ENCODE results near the gene CTRB1.

Gene CTRB1

DNA sequence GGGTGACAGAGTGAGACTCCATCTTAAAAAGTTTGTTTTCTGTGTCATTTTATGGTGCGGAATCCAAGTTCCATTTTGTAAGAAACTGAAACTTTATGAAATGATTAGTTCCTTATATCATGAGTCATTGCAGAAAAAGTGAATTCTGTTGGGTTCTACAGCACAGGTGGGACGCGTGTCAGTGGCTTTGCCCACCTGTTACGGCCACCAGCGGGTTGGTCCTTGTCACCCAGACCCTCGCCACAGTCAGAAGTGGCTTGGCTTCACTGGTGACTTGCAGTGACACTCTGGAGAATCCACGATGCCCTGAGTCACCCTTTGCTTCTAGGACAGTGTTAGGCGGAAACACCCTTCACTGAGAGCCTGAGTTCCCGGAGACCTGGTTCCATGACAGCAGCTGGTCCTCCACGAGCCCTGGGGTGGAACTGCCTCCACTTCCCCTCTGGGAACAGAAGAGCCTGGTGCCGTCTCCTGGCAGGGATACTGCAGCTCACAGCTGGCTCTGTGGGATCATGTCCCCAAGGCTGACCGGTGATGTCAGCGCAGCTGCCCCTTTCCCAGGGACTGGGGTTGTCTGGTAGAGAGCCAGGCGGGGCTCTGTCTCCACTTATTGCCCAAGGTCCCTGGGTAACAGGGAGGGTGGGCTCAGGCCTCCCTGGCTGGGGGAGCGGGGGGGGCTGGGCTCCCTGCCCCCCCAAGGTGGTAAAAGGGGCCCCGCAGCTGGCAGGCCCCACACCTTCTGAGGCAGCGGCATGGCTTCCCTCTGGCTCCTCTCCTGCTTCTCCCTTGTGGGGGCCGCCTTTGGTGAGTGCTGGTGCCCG, at the start of gene CTRB1:
CTRB1 (plus strand) TSS at position 733 of the 821 bp plus-strand sequence; CDS start at position 753, 20 bp downstream.
- no peak for DNase-seq

- DNase-seq: no peak
These were observed 48.8 kb upstream of the CTRB1 start for GRCh38 chr16:75169899-75170405.

DNA sequence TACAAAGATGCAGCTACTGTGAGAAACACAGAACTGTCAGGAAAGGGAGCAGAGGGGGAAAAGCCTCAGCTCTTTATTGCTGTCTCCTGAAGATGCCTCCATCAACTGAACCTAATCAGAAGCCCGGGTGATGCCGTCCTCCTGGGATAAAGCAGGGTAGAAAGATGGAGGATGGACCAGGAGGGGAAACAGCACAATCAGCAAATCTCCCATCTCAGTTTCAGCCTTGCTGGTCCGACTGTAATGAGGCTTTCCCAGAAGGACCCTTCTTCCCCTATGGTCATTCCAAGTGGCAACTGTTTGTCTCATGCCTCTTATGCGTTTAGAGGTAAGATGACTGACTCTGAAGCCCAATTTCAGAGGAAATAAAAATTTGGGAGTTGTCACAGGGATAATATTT, 46.2 kb upstream of the CTRB1 start:
- DNase-seq: no peak

DNA sequence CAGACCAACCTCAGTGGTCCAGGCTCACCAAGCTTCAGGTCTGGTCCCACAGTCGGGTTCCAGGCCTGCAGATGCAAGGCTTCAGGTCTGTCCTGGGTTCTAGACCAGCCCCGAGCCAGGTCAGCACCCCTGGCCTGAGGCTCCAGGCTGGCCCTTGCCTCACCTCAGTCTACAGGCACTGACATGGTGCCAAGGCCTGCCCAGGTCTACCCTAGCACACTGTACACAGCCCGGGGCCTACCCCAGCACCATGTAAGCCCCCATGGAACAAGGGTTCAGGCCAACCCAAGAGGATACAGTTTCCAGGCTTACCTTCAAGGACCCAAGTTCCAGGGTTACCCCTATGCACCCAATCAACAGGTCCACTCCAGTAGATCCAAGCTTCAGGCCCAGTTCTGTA, 43.7 kb upstream of the CTRB1 start:
- no peak for DNase-seq

- no peak for DNase-seq
These were observed 41.9 kb upstream of the CTRB1 start for GRCh38 chr16:75176926-75177325.

DNA sequence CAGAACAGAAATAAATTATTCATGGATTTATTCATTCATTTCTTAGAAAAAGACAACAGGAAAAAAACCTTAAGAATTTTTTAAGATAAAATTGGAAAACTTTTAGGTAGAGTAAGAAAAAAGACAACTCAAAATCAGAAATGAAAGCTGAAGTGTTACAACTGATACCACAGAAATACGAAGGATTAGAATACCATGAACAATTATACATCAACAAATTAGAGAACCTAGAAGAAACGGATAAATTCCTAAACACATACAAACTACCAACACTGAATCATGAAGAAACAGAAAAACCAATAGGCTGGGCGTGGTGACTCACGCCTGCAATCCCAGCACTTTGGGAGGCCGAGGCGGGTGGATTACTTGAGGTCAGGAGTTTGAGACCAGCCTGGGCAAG, 39.6 kb upstream of the CTRB1 start:
- no peak for DNase-seq

DNA sequence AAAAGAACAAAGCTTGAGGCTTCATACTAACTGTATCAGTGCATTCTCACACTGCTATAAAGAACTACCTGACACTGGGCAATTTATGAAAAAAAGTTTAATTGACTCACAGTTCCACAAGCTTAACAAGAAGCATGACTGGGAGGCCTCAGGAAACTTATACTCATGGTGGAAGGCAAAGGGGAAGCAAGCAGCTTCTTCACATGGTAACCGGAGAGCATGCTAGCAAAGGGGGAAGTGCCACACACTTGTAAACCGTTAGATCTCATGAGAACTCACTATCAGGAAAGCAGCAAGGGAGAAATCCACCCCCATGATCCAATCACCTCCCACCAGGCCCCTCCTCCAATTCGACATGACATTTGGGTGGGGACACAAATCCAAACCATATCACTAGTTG, 37.2 kb upstream of the CTRB1 start:
- DNase-seq: no peak

- DNase-seq: no peak
These were observed 29.8 kb upstream of the CTRB1 start for GRCh38 chr16:75188832-75189477.

GRCh38 chr16:75189638-75190245, 29.0 kb upstream of the CTRB1 start:
- DNase-seq: no peak

GRCh38 chr16:75192606-75193264, 26.1 kb upstream of the CTRB1 start:
- no peak for DNase-seq

DNA sequence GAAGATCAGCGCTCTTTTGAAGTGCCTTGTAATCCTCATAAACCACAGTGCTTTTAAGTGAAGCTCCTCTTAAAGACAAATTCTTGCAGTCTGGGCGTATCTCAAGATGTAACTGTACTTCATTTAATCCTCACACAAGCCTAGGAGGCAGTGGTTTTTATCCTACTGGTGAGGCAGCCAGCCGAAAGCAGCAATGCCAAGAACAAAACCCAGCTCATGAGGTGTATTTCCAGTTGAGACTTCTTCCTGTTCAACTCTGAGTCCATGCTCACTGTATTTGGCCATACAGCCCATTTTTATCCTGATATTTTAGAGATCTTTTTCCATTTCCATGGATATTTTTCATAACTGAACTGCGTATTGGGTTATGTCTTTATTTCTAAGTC, 25.5 kb upstream of the CTRB1 start:
- no peak for DNase-seq

GRCh38 chr16:75193730-75194444, 24.9 kb upstream of the CTRB1 start:
- DNase-seq: no peak

DNA sequence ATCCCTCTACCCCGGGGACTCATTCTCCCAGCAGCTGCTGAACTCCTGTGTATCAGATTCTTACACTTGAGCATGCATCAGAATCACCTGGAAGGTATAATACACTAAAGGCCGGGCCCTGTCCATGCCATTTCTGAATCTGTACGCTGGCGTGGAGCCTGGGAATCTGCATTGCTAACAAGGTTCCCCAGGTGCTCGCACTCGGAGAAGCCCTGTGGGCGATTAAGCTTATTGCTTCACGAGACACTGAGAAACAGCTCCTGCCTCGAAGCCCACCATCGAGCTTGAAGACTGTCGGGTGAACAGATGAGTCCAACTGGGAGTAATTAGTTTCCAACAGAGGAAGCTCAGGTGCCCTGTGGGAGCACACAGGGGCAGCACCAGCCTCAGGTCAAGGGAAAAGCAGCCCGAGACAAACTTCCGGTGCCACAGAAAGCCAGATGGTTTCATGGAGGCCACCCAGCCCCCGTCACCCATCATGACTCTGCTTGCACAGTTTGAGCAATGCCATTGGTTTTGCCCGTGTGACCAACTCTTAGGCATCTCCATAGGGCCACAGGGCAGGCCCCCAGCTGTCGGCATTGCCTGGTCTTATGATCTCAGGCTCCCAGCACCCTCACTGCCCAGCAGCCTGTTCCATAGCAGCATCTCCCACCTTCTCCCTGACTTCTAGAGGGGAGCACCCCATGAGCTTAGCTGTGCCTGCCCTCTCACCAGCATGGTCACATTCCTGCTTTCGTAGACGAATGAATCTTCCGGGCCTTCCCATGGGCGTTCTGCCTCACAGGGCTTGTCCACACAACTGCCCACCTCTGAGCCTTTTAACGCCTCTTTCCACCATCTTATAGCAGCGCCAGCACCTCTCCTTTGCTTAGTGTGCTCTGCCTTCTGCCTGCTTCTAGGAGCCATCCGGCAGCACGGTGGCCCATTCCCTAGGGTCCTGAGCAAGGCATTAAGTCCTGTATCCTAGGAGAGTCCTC, 22.7 kb upstream of the CTRB1 start:
- no peak for DNase-seq

- DNase-seq: no peak
These were observed 22.0 kb upstream of the CTRB1 start for GRCh38 chr16:75196836-75197235.

- DNase-seq: no peak
These were observed 21.2 kb upstream of the CTRB1 start for GRCh38 chr16:75197522-75198134.

DNA sequence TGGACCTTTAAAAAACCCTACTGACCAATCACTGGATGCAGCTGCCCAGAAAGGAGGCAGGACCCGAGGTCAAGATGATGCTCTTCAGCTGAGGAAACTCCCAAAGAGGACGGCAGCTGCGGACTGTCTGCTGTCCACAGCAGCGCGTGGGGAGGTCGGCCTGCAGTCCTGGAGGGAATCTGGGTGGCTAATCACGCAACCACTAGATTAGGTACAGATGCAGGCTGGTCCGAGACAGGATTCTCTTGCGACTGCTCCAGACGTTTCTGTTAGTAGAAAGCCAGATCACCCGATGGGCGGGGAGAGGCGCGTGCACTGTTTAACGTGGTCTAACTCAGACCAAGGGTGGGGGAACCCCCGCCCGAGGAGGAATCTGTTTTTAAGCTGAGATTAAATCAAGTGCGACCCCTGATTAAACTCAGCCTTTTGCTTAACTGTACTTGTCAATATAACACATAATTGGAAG, 20.6 kb upstream of the CTRB1 start:
- DNase-seq: no peak

GRCh38 chr16:75202069-75202590, 16.7 kb upstream of the CTRB1 start:
- DNase-seq: no peak

- DNase-seq: no peak
These were observed 15.7 kb upstream of the CTRB1 start for GRCh38 chr16:75203096-75203495.

GRCh38 chr16:75203667-75204409, 14.9 kb upstream of the CTRB1 start:
- DNase-seq: no peak

- DNase-seq: no peak
These were observed 14.4 kb upstream of the CTRB1 start for GRCh38 chr16:75204410-75204758.
